Natural killer cell treated with Interleukin-12 subunit alpha and Interleukin-12 subunit beta and Interleukin-15 and Interleukin-18, amount 100 ng/mL, for 72 hours (primary cell): ENCODE data around the gene CDH13. TPM values are rescaled to one million over a fixed set of nuclear protein-coding genes. Genes with fewer than 3 reads are reported as not detected.

Source experiments
- ATAC-seq, 2 donors: fragments of 150-1000 bp; cut with Tn5 transposase in 1 of 2; sonication (Bioruptor Pico), chemical (Tn5 transposase) in 1 of 2; 2 replicates each; pipeline ENCODE4 v1.10.0; 2021
- DNase-seq: peaks from one replicate; pipeline ENCODE4 v3.0.0; 2022; ENCODE audit warnings: low spot score
- H3K27ac Mint-ChIP-seq, 2 donors: 1 replicate in 1 of 2; 2 replicates in 1 of 2; pipeline ENCODE4 v1.8.0; 2022; ENCODE audit warnings: mixed read lengths in 2 of 2, mild to moderate bottlenecking in 1 of 2, moderate library complexity in 1 of 2
- H3K27me3 Mint-ChIP-seq, 2 donors: 1 replicate in 1 of 2; 2 replicates in 1 of 2; pipeline ENCODE4 v1.8.0; 2022; ENCODE audit warnings: mixed read lengths in 2 of 2
- H3K36me3 Mint-ChIP-seq: one replicate; pipeline ENCODE4 v1.8.0; 2022; ENCODE audit warnings: mixed read lengths
- H3K4me1 Mint-ChIP-seq, 2 donors: 1 replicate in 1 of 2; 2 replicates in 1 of 2; pipeline ENCODE4 v1.8.0; 2022; ENCODE audit warnings: low read depth in 2 of 2, mixed read lengths in 2 of 2, mild to moderate bottlenecking in 1 of 2
- H3K4me3 Mint-ChIP-seq: one replicate; pipeline ENCODE4 v1.8.0; 2022; ENCODE audit warnings: mixed read lengths
- H3K9me3 Mint-ChIP-seq: 2 replicates; pipeline ENCODE4 v1.8.0; 2022; ENCODE audit warnings: mixed read lengths
- total RNA-seq, 2 donors: library from RNA; stranded (reverse); gene quantifications; one replicate each; pipeline ENCODE4 v1.2.3, GENCODE V29; 2022

The CDH13 gene
- total RNA-seq, 2 donors from 2014 or later = not detected

DNA sequence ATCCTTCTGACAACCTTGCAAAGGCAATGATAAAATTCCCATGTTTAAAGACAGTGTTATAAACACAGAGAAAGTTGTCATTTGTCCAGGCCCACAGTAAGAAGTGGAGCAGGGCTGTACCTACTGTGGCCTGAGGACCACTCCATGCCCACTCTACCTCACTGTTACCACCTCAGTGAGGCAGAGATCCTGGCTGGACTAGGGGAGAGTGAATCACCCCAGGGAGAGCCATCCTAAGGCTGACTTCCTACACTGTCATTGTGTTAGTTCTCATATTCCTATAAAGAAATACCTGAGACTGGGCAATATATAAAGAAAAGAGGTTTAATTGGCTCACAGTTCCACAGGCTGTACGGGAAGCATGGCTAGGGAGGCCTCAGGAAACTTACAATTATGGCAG, 952.3 kb downstream of the CDH13 start:
- H3K4me3 Mint-ChIP-seq = no peak overlapping the region
- no peak overlapping the region for H3K27ac Mint-ChIP-seq
- ATAC-seq = peak in 1 of 2 donors; percentile 59
- H3K9me3 Mint-ChIP-seq = peaks cover 3% of the 10 kb centered on the region
- no peak for DNase-seq
- no peaks in the 10 kb centered on the region for H3K4me1 Mint-ChIP-seq
- no peaks in the 10 kb centered on the region for H3K36me3 Mint-ChIP-seq
- peaks cover 8 to 10% of the 10 kb centered on the region in 2 donors for H3K27me3 Mint-ChIP-seq

DNA sequence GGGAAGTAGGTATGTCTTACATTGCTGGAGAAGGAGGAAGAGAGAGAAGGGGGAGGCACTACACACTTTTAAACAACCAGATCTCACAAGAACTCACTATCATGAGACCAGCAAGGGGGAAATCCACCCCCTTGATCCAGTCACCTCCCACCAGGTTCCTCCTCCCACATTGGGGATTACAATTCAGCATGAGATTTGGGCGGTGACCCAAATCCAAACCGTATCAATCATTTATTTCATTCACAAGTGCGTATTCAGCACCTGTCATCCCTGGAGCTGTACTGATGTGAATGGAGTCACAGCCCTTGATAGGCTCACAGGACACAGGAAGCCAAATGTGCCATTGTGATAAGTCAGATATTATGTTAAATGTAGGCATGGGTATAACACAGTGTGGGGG, 952.7 kb downstream of the CDH13 start:
- Mint-ChIP-seq H3K4me1 (no peaks in the 10 kb centered on the region), H3K36me3 (no peaks in the 10 kb centered on the region), H3K27me3 (peaks cover 8 to 12% of the 10 kb centered on the region in 2 donors), H3K27ac (no peak overlapping the region), H3K4me3 (no peak overlapping the region), H3K9me3 (peaks cover 3% of the 10 kb centered on the region)
- ATAC-seq = peak in 1 of 2 donors; percentile 6
- DNase-seq = no peak

- H3K27me3 Mint-ChIP-seq = peaks cover 9 to 20% of the 10 kb centered on the region in 2 donors
Observed at GRCh38 chr16:83581082-83581481, 954.3 kb downstream of the CDH13 start.

GRCh38 chr16:83581994-83582747, 955.4 kb downstream of the CDH13 start:
- Mint-ChIP-seq H3K27me3 (peaks cover 7 to 20% of the 10 kb centered on the region in 2 donors), H3K4me1 (no peaks in the 10 kb centered on the region), H3K36me3 (no peaks in the 10 kb centered on the region), H3K27ac (no peak overlapping the region), H3K9me3 (no peaks in the 10 kb centered on the region), H3K4me3 (no peak overlapping the region)
- ATAC-seq = no peak
- DNase-seq = no peak

More at GRCh38 chr16:83581082-83581481, 954.3 kb downstream of the CDH13 start:
- Mint-ChIP-seq H3K36me3 (no peaks in the 10 kb centered on the region), H3K4me1 (no peaks in the 10 kb centered on the region), H3K27ac (no peak overlapping the region), H3K9me3 (peaks cover 2% of the 10 kb centered on the region), H3K4me3 (no peak overlapping the region)
- DNase-seq (no peak), ATAC-seq (no peak)

- H3K4me1 Mint-ChIP-seq = no peaks in the 10 kb centered on the region
- ATAC-seq = no peak
- H3K4me3 Mint-ChIP-seq = no peak overlapping the region
- no peak overlapping the region for H3K27ac Mint-ChIP-seq
- no peak for DNase-seq
- peaks cover 5 to 23% of the 10 kb centered on the region in 2 donors for H3K27me3 Mint-ChIP-seq
- no peaks in the 10 kb centered on the region for H3K9me3 Mint-ChIP-seq
- H3K36me3 Mint-ChIP-seq = no peaks in the 10 kb centered on the region
Observed at GRCh38 chr16:83586036-83586435, 959.3 kb downstream of the CDH13 start.

DNA sequence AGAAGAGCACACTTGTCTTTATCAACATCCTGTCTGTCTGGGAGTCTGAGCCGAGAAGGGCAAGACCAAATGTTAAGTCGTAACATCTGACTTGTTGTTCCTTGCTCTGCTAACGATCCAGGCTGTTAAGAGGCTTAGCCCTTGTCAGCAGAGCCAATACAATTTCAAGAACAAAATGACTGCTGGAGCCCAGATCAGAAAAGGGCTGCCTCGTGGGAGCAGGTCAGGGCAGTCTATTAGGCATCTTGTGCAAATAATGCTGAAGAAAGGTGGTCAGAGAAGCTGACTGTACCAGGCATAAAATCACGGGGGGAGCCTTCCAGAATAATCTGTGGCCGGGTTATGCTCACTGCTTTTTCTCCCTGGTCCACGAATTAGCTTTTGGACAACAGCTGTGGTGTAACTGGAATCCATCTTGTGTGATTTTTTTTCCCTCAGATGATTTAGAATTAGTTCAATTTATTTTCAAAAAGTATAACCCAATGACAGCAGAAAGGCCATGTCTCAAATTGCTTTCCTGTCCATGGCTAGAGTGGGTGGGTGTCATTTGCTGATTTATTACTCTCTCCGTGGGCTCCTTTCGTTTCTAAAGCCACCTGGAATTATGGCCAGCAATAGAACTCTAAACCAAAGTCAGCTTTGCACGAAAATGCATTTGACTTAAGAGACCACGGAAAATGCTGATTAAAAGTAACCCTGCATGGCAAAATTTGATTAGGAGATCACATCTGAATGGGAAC, 959.9 kb downstream of the CDH13 start:
- H3K36me3 Mint-ChIP-seq = no peaks in the 10 kb centered on the region
- ATAC-seq = no peak

GRCh38 chr16:83587201-83587600, 960.4 kb downstream of the CDH13 start:
- ATAC-seq (no peak), DNase-seq (no peak)
- H3K27me3 Mint-ChIP-seq = peaks cover 5 to 33% of the 10 kb centered on the region in 2 donors
- H3K4me3 Mint-ChIP-seq = no peak overlapping the region
- no peak overlapping the region for H3K27ac Mint-ChIP-seq
- no peaks in the 10 kb centered on the region for H3K4me1 Mint-ChIP-seq
- H3K9me3 Mint-ChIP-seq = no peaks in the 10 kb centered on the region
- no peaks in the 10 kb centered on the region for H3K36me3 Mint-ChIP-seq

More for the DNA sequence above, 959.9 kb downstream of the CDH13 start:
- DNase-seq = no peak
- Mint-ChIP-seq H3K9me3 (no peaks in the 10 kb centered on the region), H3K27me3 (peaks cover 2 to 27% of the 10 kb centered on the region in 2 donors), H3K4me1 (no peaks in the 10 kb centered on the region), H3K27ac (no peak overlapping the region), H3K4me3 (no peak overlapping the region)

- Mint-ChIP-seq H3K4me3 (no peak overlapping the region), H3K9me3 (no peaks in the 10 kb centered on the region), H3K27me3 (peaks cover 5 to 36% of the 10 kb centered on the region in 2 donors), H3K4me1 (no peaks in the 10 kb centered on the region), H3K36me3 (no peaks in the 10 kb centered on the region), H3K27ac (no peak overlapping the region)
- DNase-seq = no peak
- ATAC-seq = peak in 1 of 2 donors; percentile 11
Observed at GRCh38 chr16:83588070-83588469, 961.3 kb downstream of the CDH13 start.

GRCh38 chr16:83589576-83589975, 962.8 kb downstream of the CDH13 start:
- Mint-ChIP-seq H3K36me3 (no peaks in the 10 kb centered on the region), H3K27me3 (peaks cover 7 to 33% of the 10 kb centered on the region in 2 donors), H3K27ac (no peak overlapping the region), H3K9me3 (no peaks in the 10 kb centered on the region), H3K4me3 (no peak overlapping the region), H3K4me1 (no peaks in the 10 kb centered on the region)
- no peak for DNase-seq
- no peak for ATAC-seq

DNA sequence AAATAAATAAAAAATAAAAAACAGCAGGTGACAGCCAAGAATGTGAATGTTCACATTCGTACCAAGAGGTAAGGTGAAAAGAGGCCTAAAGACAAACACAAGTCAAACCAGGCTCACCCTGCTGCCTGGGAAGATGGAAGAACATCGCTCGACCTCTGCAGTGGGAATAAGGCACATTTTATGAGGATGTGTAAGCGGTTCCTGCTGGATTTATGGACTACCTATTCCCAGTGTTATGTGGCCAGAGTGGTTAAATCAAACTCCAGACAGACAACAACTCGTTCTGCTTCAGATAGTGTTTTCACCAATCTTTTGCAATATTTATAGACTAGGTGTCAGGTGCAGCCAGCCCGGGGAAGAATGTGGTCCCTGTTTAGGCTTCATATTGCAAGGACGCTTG, 966.0 kb downstream of the CDH13 start:
- H3K4me1 Mint-ChIP-seq = no peaks in the 10 kb centered on the region
- H3K36me3 Mint-ChIP-seq = no peaks in the 10 kb centered on the region
- H3K27me3 Mint-ChIP-seq = peaks cover 8 to 37% of the 10 kb centered on the region in 2 donors
- H3K4me3 Mint-ChIP-seq = no peak overlapping the region
- H3K9me3 Mint-ChIP-seq = no peaks in the 10 kb centered on the region
- no peak for DNase-seq
- ATAC-seq = no peak
- no peak overlapping the region for H3K27ac Mint-ChIP-seq

- H3K4me3 Mint-ChIP-seq = no peak overlapping the region
- no peaks in the 10 kb centered on the region for H3K36me3 Mint-ChIP-seq
Observed at GRCh38 chr16:83599789-83600462, 973.2 kb downstream of the CDH13 start.

DNA sequence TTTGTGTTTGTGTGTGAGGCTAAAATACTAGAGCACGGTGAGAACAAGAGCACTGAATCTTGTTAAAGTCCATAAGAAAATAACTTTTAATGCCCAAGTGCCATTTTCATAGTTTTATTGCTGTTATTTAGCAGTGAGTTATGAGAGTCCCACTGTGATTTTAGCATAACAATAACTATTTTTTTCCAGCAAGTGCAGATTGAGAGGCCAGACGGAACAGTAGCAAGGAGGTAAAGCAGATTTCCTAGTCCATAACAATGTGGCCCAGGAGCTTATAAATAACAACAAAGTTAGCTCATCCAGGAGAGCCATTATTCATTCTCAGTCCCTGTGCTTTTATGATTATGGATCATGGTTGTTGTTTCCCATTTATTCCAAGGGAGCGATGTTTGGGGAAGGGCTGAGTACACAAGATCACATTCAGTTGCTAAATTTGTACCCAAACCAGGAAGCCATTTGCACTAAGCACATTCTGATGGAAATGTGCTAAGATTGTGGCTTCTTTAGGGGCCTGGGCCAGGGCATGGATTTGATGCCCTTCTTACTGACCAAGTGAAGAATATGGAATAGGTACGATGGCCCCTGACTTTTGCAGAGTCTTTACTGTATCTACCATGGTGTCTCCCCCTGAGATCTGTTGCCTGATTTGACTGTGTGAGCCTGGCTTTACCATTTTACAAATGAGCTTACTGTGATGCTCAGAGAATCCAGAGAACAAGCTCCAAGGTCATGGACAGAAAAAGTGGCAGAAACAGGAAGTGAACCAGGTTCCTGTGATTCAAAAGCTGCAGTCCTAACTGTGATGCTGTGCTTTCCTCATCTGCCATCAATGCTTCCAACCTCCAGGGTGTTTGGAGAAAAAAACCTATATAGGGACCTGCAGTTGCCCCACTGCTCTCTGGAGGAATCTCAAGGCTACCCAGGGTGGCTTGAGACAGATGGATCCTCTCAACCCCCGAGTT, 976.3 kb downstream of the CDH13 start:
- H3K4me1 Mint-ChIP-seq = no peaks in the 10 kb centered on the region
- no peak for ATAC-seq
- no peaks in the 10 kb centered on the region for H3K9me3 Mint-ChIP-seq
- no peaks in the 10 kb centered on the region for H3K36me3 Mint-ChIP-seq
- DNase-seq = no peak
- H3K27ac Mint-ChIP-seq = no peak overlapping the region
- H3K4me3 Mint-ChIP-seq = no peak overlapping the region
- peaks cover 0 to 8% of the 10 kb centered on the region in 2 donors for H3K27me3 Mint-ChIP-seq

More at GRCh38 chr16:83599789-83600462, 973.2 kb downstream of the CDH13 start:
- Mint-ChIP-seq H3K27ac (no peak overlapping the region), H3K27me3 (peaks cover 3 to 10% of the 10 kb centered on the region in 2 donors), H3K9me3 (no peaks in the 10 kb centered on the region), H3K4me1 (no peaks in the 10 kb centered on the region)
- no peak for ATAC-seq
- no peak for DNase-seq
